Germinal center (tissue), 1 donor: ENCODE data around the gene TNFSF15.

Source experiments
- DNase-seq: peaks from one replicate; pipeline ENCODE4 v3.0.0; 2012; ENCODE audit warnings: mixed read lengths, low spot score

The TNFSF15 gene

GRCh38 chr9:114824110-114824509 is 18.3 kb upstream of the TNFSF15 start:
- DNase-seq, result no peak

- no peak for DNase-seq
These were observed 17.6 kb upstream of the TNFSF15 start for GRCh38 chr9:114823441-114823840.

- no peak for DNase-seq
These were observed 16.9 kb upstream of the TNFSF15 start for GRCh38 chr9:114822708-114823107.

GRCh38 chr9:114820776-114821501 is 15.1 kb upstream of the TNFSF15 start:
- DNase-seq, result no peak

GRCh38 chr9:114818178-114818577 is 12.3 kb upstream of the TNFSF15 start:
- no peak for DNase-seq

GRCh38 chr9:114813717-114814418 is 8.0 kb upstream of the TNFSF15 start:
- DNase-seq, result no peak

- no peak for DNase-seq
These were observed 6.3 kb upstream of the TNFSF15 start for GRCh38 chr9:114811966-114812636.

- DNase-seq, result no peak
These were observed 5.5 kb upstream of the TNFSF15 start for GRCh38 chr9:114811301-114811700.

- DNase-seq, result no peak
These were observed 4.8 kb upstream of the TNFSF15 start for GRCh38 chr9:114810614-114811013.

- no peak for DNase-seq
These were observed 674 bp upstream of the TNFSF15 start for GRCh38 chr9:114806526-114806900.

- no peak for DNase-seq
These were observed 1.3 kb downstream of the TNFSF15 start for GRCh38 chr9:114804505-114804904.

GRCh38 chr9:114803479-114804265 is 2.2 kb downstream of the TNFSF15 start:
- no peak for DNase-seq

GRCh38 chr9:114799925-114800324 is 5.9 kb downstream of the TNFSF15 start:
- DNase-seq, result no peak

- DNase-seq, result no peak
These were observed 6.4 kb downstream of the TNFSF15 start for GRCh38 chr9:114799441-114799840.

- no peak for DNase-seq
These were observed 6.9 kb downstream of the TNFSF15 start for GRCh38 chr9:114798780-114799427.

GRCh38 chr9:114798101-114798500 is 7.7 kb downstream of the TNFSF15 start:
- DNase-seq, result no peak

GRCh38 chr9:114792396-114792795 is 13.4 kb downstream of the TNFSF15 start:
- DNase-seq, result no peak

GRCh38 chr9:114791736-114792135 is 14.1 kb downstream of the TNFSF15 start:
- no peak for DNase-seq

- no peak for DNase-seq
These were observed 14.5 kb downstream of the TNFSF15 start for GRCh38 chr9:114791312-114791711.

- DNase-seq, result no peak
These were observed 15.3 kb downstream of the TNFSF15 start for GRCh38 chr9:114790521-114790920.

- DNase-seq, result no peak
These were observed 16.8 kb downstream of the TNFSF15 start for GRCh38 chr9:114789006-114789405.
